Measurements from ENCODE around the gene RGS9BP.
"Not testable (repeated sequence)": the region's sequence is repeated elsewhere in the genome, so short reads cannot be mapped to it uniquely, and the experiment has no call there.

RGS9BP gene

GRCh38 chr19:32675720-32676185 is at the start of gene RGS9BP:
Gene RGS9BP, plus strand, starts transcription at chr19:32675848. Its CDS starts 416 bp downstream, at chr19:32676264.
- DNase-seq (ENCODE audit: low read depth in 3 of 3), result peak; percentile 44 to 49 (median 48)

- DNase-seq (ENCODE audit: low read depth in 3 of 3), result no peak
Measured at GRCh38 chr19:32626969-32627368, 48.7 kb upstream of the RGS9BP start.

GRCh38 chr19:32627714-32628270 is 47.9 kb upstream of the RGS9BP start:
- no peak for DNase-seq (ENCODE audit: low read depth in 3 of 3)

- DNase-seq (ENCODE audit: low read depth in 3 of 3), result no peak
Measured at GRCh38 chr19:32630338-32630737, 45.3 kb upstream of the RGS9BP start.

GRCh38 chr19:32631381-32631780 is 44.3 kb upstream of the RGS9BP start:
- DNase-seq (ENCODE audit: low read depth in 3 of 3), result no peak

- no peak for DNase-seq (ENCODE audit: low read depth in 3 of 3)
Measured at GRCh38 chr19:32637480-32637879, 38.2 kb upstream of the RGS9BP start.

GRCh38 chr19:32638625-32639024 is 37.0 kb upstream of the RGS9BP start:
- DNase-seq (ENCODE audit: low read depth in 3 of 3), result no peak

GRCh38 chr19:32642771-32643170 is 32.9 kb upstream of the RGS9BP start:
- DNase-seq (ENCODE audit: low read depth in 3 of 3), result peak; percentile 18 to 39 (median 22)

GRCh38 chr19:32646556-32646955 is 29.1 kb upstream of the RGS9BP start:
- no peak for DNase-seq (ENCODE audit: low read depth in 3 of 3)

- no peak for DNase-seq (ENCODE audit: low read depth in 3 of 3)
Measured at GRCh38 chr19:32647361-32647760, 28.3 kb upstream of the RGS9BP start.

- no peak for DNase-seq (ENCODE audit: low read depth in 3 of 3)
Measured at GRCh38 chr19:32649751-32650150, 25.9 kb upstream of the RGS9BP start.

GRCh38 chr19:32650671-32651070 is 25.0 kb upstream of the RGS9BP start:
- no peak for DNase-seq (ENCODE audit: low read depth in 3 of 3)

- DNase-seq (ENCODE audit: low read depth in 3 of 3), result no peak
Measured at GRCh38 chr19:32651729-32652140, 23.9 kb upstream of the RGS9BP start.

GRCh38 chr19:32652331-32652730 is 23.3 kb upstream of the RGS9BP start:
- DNase-seq (ENCODE audit: low read depth in 3 of 3), result not testable (repeated sequence)

- DNase-seq (ENCODE audit: low read depth in 3 of 3), result no peak
Measured at GRCh38 chr19:32652894-32653598, 22.6 kb upstream of the RGS9BP start.

- DNase-seq (ENCODE audit: low read depth in 3 of 3), result no peak
Measured at GRCh38 chr19:32653599-32653915, 22.1 kb upstream of the RGS9BP start.

GRCh38 chr19:32656379-32656778 is 19.3 kb upstream of the RGS9BP start:
- DNase-seq (ENCODE audit: low read depth in 3 of 3), result not testable (repeated sequence)

GRCh38 chr19:32658075-32658474 is 17.6 kb upstream of the RGS9BP start:
- DNase-seq (ENCODE audit: low read depth in 3 of 3), result no peak

- DNase-seq (ENCODE audit: low read depth in 3 of 3), result no peak
Measured at GRCh38 chr19:32658527-32658926, 17.1 kb upstream of the RGS9BP start.

- DNase-seq (ENCODE audit: low read depth in 3 of 3), result no peak
Measured at GRCh38 chr19:32661318-32661717, 14.3 kb upstream of the RGS9BP start.

- no peak for DNase-seq (ENCODE audit: low read depth in 3 of 3)
Measured at GRCh38 chr19:32662186-32662585, 13.5 kb upstream of the RGS9BP start.

GRCh38 chr19:32666084-32666483 is 9.6 kb upstream of the RGS9BP start:
- no peak for DNase-seq (ENCODE audit: low read depth in 3 of 3)

- no peak for DNase-seq (ENCODE audit: low read depth in 3 of 3)
Measured at GRCh38 chr19:32669310-32669709, 6.3 kb upstream of the RGS9BP start.

Data from stimulated activated CD4-positive, alpha-beta T cell treated with anti-CD3 and anti-CD28 coated beads, TNF-alpha, amount 100 ng/mL, for 4 hours (primary cell).